Loucy (cell line): ENCODE data around the gene GOLM1.

Source experiments
- EZH2phosphoT487 ChIP-seq: fragments of 200-600 bp; IDR thresholded peaks from 2 replicates; pipeline ENCODE4 v1.6.1; 2018; ENCODE audit warnings: antibody characterized with exemption, mild to moderate bottlenecking, moderate library complexity, borderline replicate concordance
- TF ChIP-seq, protein P1 (sequence below): fragments of 200-600 bp; sonication (generic); conservative IDR thresholded peaks from 2 replicates; pipeline ENCODE4 v1.5.1; 2014; ENCODE audit warnings: mild to moderate bottlenecking, antibody characterized with exemption, low read length

DNA sequence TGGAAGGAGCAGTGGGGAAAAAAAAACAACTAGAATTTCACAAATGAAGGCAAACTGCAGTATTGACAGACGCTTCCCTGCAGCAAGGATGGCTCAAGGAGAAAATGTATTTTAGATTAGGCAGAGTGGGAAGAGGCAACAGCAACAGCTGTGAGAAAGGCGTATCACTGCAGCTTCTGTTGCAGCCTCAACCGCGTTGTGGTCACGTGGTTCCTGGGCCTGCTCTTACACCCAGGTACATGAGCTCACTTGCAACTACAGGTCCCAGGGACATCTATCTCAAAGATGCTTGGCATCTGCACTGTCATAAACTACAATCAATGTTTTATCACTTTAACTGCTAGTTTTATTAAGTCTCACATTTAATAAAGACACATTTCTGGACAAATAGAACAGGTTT is 36.0 kb upstream of the GOLM1 start:
- TF ChIP-seq, protein P1, sequence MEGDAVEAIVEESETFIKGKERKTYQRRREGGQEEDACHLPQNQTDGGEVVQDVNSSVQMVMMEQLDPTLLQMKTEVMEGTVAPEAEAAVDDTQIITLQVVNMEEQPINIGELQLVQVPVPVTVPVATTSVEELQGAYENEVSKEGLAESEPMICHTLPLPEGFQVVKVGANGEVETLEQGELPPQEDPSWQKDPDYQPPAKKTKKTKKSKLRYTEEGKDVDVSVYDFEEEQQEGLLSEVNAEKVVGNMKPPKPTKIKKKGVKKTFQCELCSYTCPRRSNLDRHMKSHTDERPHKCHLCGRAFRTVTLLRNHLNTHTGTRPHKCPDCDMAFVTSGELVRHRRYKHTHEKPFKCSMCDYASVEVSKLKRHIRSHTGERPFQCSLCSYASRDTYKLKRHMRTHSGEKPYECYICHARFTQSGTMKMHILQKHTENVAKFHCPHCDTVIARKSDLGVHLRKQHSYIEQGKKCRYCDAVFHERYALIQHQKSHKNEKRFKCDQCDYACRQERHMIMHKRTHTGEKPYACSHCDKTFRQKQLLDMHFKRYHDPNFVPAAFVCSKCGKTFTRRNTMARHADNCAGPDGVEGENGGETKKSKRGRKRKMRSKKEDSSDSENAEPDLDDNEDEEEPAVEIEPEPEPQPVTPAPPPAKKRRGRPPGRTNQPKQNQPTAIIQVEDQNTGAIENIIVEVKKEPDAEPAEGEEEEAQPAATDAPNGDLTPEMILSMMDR = no peak
- no peak for TF ChIP-seq EZH2phosphoT487
